HuH-7 (cell line): Measurements from ENCODE around the gene DENND10.
"Not testable (repeated sequence)": the region's sequence is repeated elsewhere in the genome, so short reads cannot be mapped to it uniquely, and the experiment has no call there.

Experiments
- DNase-seq: peaks from one replicate; pipeline ENCODE4 v3.0.0; 2011; ENCODE audit warnings: low spot score

The DENND10 gene

GRCh38 chr10:119133949-119134348 is 30.0 kb downstream of the DENND10 start:
- no peak for DNase-seq

GRCh38 chr10:119135513-119135881 is 31.6 kb downstream of the DENND10 start:
- no peak for DNase-seq

GRCh38 chr10:119136084-119136483 is 32.2 kb downstream of the DENND10 start:
- no peak for DNase-seq

GRCh38 chr10:119137878-119138277 is 34.0 kb downstream of the DENND10 start:
- not testable (repeated sequence) for DNase-seq

GRCh38 chr10:119138346-119139306 is 34.7 kb downstream of the DENND10 start:
- no peak for DNase-seq

GRCh38 chr10:119139464-119140067 is 35.7 kb downstream of the DENND10 start:
- DNase-seq: peak; percentile 45

- DNase-seq: no peak
Observed at GRCh38 chr10:119140603-119141245, 36.8 kb downstream of the DENND10 start.

- DNase-seq: no peak
Observed at GRCh38 chr10:119143657-119144056, 39.7 kb downstream of the DENND10 start.

GRCh38 chr10:119149157-119149556 is 45.2 kb downstream of the DENND10 start:
- DNase-seq: no peak

- peak; percentile 30 for DNase-seq
Observed at GRCh38 chr10:119149729-119150128, 45.8 kb downstream of the DENND10 start.

GRCh38 chr10:119151601-119152000 is 47.7 kb downstream of the DENND10 start:
- not testable (repeated sequence) for DNase-seq

- DNase-seq: no peak
Observed at GRCh38 chr10:119153041-119153440, 49.1 kb downstream of the DENND10 start.

GRCh38 chr10:119153661-119154060 is 49.7 kb downstream of the DENND10 start:
- no peak for DNase-seq

GRCh38 chr10:119159332-119159731 is 55.4 kb downstream of the DENND10 start:
- DNase-seq: no peak

- no peak for DNase-seq
Observed at GRCh38 chr10:119161680-119162451, 58.0 kb downstream of the DENND10 start.

- DNase-seq: no peak
Observed at GRCh38 chr10:119162452-119163092, 58.7 kb downstream of the DENND10 start.

- DNase-seq: peak; percentile 68
Observed at GRCh38 chr10:119165171-119166117, 61.5 kb downstream of the DENND10 start, which contains the start of gene SFXN4. Gene SFXN4 (minus strand): TSS chr10:119165714. CDS start chr10:119165647, 67 bp downstream.

GRCh38 chr10:119166118-119166500 is 62.2 kb downstream of the DENND10 start:
- DNase-seq: no peak

GRCh38 chr10:119166564-119166963 is 62.7 kb downstream of the DENND10 start:
- DNase-seq: no peak

- no peak for DNase-seq
Observed at GRCh38 chr10:119167041-119167440, 63.1 kb downstream of the DENND10 start.
